OCI-LY3 (cell line): ENCODE data around the gene NOP16.

Source experiments
- H2AFZ ChIP-seq: fragments of 200-600, 300-600 bp; shearing (Covaris generic); 2 replicates; pipeline ENCODE4 v1.6.0; 2014; ENCODE audit warnings: antibody characterized with exemption, low read depth, low read length
- H3K27ac ChIP-seq: fragments of 200-600, 300-600 bp; sonication (generic); 2 replicates; pipeline ENCODE4 v1.5.1; 2014; ENCODE audit warnings: mild to moderate bottlenecking, low read length, moderate library complexity, mixed read lengths
- H3K27me3 ChIP-seq: fragments of 200-600, 300-600 bp; sonication (generic); 2 replicates; pipeline ENCODE4 v1.6.1; 2014; ENCODE audit warnings: low read depth, low read length, mixed read lengths
- H3K36me3 ChIP-seq: fragments of 200-600, 300-600 bp; sonication (generic); replicated peaks from 2 replicates; pipeline ENCODE3; 2014; ENCODE audit warnings: low read depth, low read length, mixed read lengths
- H3K4me1 ChIP-seq: fragments of 300-600, 200-600 bp; sonication (generic); 2 replicates; pipeline ENCODE4 v1.6.1; 2014; ENCODE audit warnings: low read length, mixed read lengths
- H3K4me2 ChIP-seq: fragments of 200-600, 300-600 bp; sonication (generic); 2 replicates; pipeline ENCODE4 v1.6.1; 2014; ENCODE audit warnings: low read length, mixed read lengths
- H3K4me3 ChIP-seq: fragments of 300-600, 200-600 bp; sonication (generic); 2 replicates; pipeline ENCODE4 v1.5.1; 2014; ENCODE audit warnings: antibody characterized with exemption, mild to moderate bottlenecking, low read length, moderate library complexity
- H3K79me2 ChIP-seq: fragments of 300-600, 200-600 bp; shearing (Covaris generic); 2 replicates; pipeline ENCODE4 v1.6.1; 2014; ENCODE audit warnings: mild to moderate bottlenecking, low read length, mixed read lengths
- H3K9ac ChIP-seq: fragments of 300-600, 200-600 bp; shearing (Covaris generic); 2 replicates; pipeline ENCODE4 v1.6.0; 2014; ENCODE audit warnings: mild to moderate bottlenecking, low read length, moderate library complexity
- H3K9me3 ChIP-seq: fragments of 200-600, 300-600 bp; shearing (Covaris generic); 2 replicates; pipeline ENCODE4 v1.6.1; 2014; ENCODE audit warnings: low read length, mixed read lengths; ENCODE audit not compliant: insufficient read depth
- H4K20me1 ChIP-seq: fragments of 200-600, 300-600 bp; sonication (generic); 2 replicates; pipeline ENCODE4 v1.6.1; 2016; ENCODE audit warnings: low read length, mixed read lengths; ENCODE audit not compliant: insufficient read depth
- EZH2phosphoT487 ChIP-seq: fragments of 200-600 bp; shearing (Covaris generic); IDR thresholded peaks from 2 replicates; pipeline ENCODE4 v1.6.1; 2018; ENCODE audit warnings: antibody characterized with exemption, mixed run types, low read depth
- TF ChIP-seq, protein P1 (sequence below): fragments of 200-600, 300-600 bp; sonication (generic); IDR thresholded peaks from 2 replicates; pipeline ENCODE4 v1.5.1; 2014; ENCODE audit warnings: antibody characterized with exemption, low read length, low read depth

Gene NOP16

DNA sequence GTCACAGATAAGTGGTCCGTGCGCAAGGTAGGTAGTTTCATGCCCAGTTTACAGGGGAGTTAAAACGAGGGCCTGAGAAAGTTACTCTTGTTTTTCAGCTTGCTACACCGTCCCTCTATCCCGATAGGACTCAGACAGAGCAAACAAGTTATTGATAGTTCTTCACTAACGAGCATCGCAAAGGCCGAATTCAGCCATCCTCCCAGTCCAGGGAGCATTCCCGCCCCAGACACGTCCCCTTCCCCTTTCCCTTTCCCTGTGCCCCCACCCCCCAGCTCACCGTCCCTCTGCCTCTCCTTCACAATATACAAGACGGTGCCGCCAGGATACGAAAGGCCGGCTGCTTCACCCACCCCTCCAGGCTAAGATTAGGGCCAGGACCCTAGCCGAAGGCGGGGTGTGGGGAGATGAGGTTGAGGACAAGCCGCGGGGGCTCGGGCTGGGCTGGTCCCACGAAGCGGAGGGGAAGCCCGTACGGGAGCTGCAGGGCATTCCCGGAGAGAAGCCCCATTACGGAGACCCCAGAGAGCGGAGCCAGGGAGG is 27.4 kb downstream of the NOP16 start:
- peaks cover 53% of the 10 kb centered on the region for H3K79me2 ChIP-seq
- H3K27ac ChIP-seq, result peak overlapping the region; percentile 90
- H2AFZ ChIP-seq, result peak overlapping the region; percentile 51; the same call in 1 of the 2 replicates

DNA sequence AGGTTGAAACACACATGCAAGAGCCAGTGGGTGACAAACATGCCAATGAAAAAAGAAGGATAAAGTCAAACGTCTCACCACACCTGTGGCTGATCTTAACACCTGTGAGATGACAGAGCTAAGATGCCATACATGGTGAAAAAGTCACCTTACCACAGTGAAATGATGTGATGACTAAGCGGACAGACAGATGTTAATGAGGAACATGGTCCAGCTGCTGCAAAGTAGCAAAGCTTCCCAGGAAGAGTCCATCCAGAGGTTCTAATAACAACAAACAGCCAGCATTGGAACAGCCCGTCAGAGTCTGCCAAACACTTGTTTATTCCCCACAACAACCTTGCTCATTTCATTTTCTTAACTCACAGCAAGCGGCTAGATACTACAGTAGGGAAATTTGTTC is 28.7 kb downstream of the NOP16 start:
- no peak for TF ChIP-seq EZH2phosphoT487
- TF ChIP-seq, protein P1, sequence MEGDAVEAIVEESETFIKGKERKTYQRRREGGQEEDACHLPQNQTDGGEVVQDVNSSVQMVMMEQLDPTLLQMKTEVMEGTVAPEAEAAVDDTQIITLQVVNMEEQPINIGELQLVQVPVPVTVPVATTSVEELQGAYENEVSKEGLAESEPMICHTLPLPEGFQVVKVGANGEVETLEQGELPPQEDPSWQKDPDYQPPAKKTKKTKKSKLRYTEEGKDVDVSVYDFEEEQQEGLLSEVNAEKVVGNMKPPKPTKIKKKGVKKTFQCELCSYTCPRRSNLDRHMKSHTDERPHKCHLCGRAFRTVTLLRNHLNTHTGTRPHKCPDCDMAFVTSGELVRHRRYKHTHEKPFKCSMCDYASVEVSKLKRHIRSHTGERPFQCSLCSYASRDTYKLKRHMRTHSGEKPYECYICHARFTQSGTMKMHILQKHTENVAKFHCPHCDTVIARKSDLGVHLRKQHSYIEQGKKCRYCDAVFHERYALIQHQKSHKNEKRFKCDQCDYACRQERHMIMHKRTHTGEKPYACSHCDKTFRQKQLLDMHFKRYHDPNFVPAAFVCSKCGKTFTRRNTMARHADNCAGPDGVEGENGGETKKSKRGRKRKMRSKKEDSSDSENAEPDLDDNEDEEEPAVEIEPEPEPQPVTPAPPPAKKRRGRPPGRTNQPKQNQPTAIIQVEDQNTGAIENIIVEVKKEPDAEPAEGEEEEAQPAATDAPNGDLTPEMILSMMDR, result no peak
- H3K27ac ChIP-seq, result no peak overlapping the region
- H3K4me3 ChIP-seq, result peak overlapping the region; percentile 22; the same call in 1 of the 2 replicates
- H3K4me1 ChIP-seq, result peaks cover 15% of the 10 kb centered on the region
- H3K9me3 ChIP-seq, result no peaks in the 10 kb centered on the region
- no peak overlapping the region for H3K9ac ChIP-seq
- H3K4me2 ChIP-seq, result peak overlapping the region; percentile 42
- H3K36me3 ChIP-seq, result peaks cover 36% of the 10 kb centered on the region
- H2AFZ ChIP-seq, result no peak overlapping the region
- H3K79me2 ChIP-seq, result peaks cover 66% of the 10 kb centered on the region
- peaks cover 6% of the 10 kb centered on the region for H4K20me1 ChIP-seq
- no peaks in the 10 kb centered on the region for H3K27me3 ChIP-seq

More for the DNA sequence above, 27.4 kb downstream of the NOP16 start:
- H3K4me2 ChIP-seq, result peak overlapping the region; percentile 92
- peaks cover 6% of the 10 kb centered on the region for H4K20me1 ChIP-seq
- TF ChIP-seq, protein P1, result no peak
- no peak for TF ChIP-seq EZH2phosphoT487
- H3K4me3 ChIP-seq, result peak overlapping the region; percentile 98
- no peaks in the 10 kb centered on the region for H3K9me3 ChIP-seq
- H3K9ac ChIP-seq, result peak overlapping the region; percentile 97
- no peaks in the 10 kb centered on the region for H3K27me3 ChIP-seq
- peaks cover 18% of the 10 kb centered on the region for H3K4me1 ChIP-seq
- peaks cover 26% of the 10 kb centered on the region for H3K36me3 ChIP-seq

DNA sequence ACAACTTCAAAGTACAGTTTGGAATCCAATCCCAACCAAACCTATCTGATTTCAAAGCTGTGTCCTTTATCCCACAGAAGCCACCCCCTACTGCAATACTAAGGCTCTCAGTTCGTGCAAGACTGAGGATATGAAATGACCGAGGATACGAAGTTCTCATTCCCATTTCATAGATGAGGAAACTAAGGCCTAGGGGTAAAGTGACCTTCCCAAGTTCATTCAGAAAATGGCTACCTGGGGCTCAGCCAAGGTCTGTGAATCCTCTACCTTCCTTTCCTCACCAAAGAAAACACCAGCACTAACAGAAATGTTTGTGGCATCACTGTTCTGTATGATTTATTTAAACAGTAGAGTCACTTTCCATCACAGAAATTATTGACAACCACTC is 32.2 kb downstream of the NOP16 start:
- no peak for TF ChIP-seq EZH2phosphoT487
- TF ChIP-seq, protein P1, result no peak
- Histone ChIP-seq H4K20me1 (peaks cover 6% of the 10 kb centered on the region), H3K36me3 (peaks cover 59% of the 10 kb centered on the region), H3K79me2 (peaks cover 94% of the 10 kb centered on the region), H3K9ac (no peak overlapping the region), H3K9me3 (no peaks in the 10 kb centered on the region), H3K4me1 (peaks cover 31% of the 10 kb centered on the region), H3K27ac (no peak overlapping the region), H3K4me3 (no peak overlapping the region), H2AFZ (no peak overlapping the region), H3K27me3 (no peaks in the 10 kb centered on the region), H3K4me2 (no peak overlapping the region)

DNA sequence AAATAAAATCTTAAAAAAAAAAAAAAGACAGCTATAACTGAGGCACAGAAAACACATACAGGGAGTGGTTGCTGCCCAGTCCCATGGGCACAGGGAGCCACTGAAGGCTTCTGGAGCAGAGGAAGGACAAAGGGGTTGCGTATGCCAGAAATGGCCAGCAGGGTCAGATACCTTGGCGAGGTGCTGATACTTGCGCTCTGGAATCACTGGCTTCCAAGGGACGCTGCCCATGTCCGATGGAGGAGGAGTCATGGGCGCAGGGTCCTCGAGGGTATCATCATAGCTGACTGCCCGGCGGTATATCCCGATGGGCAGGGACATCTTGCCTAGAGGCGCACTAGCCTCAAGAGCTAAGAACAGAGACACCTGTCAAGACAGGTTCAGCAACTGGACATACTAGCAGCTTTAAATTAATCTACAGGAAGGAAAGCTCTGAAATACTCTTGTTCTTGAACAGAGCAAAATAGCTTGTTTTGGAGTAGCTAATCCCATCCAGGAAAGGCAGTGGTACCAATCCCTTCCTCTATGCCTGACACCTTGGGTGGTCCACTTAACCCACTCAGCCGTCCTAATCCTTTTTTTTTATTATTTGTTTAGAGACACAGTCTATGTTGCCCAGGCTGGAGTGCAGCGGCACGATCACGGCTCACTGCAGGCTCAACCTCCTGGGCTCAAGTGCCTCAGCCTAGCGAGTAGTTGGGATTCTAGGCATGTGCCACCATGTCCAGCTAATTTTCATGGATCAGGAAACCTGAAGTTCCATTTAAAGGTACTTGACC is 32.8 kb downstream of the NOP16 start:
- peaks cover 94% of the 10 kb centered on the region for H3K79me2 ChIP-seq
- TF ChIP-seq, protein P1, result no peak
- TF ChIP-seq EZH2phosphoT487, result no peak
- H3K4me3 ChIP-seq, result no peak overlapping the region
- H3K4me1 ChIP-seq, result peaks cover 35% of the 10 kb centered on the region
- no peak overlapping the region for H3K4me2 ChIP-seq
- H3K27ac ChIP-seq, result no peak overlapping the region
- peaks cover 62% of the 10 kb centered on the region for H3K36me3 ChIP-seq
- no peaks in the 10 kb centered on the region for H3K9me3 ChIP-seq
- H3K9ac ChIP-seq, result no peak overlapping the region
- no peak overlapping the region for H2AFZ ChIP-seq
- no peaks in the 10 kb centered on the region for H3K27me3 ChIP-seq
- H4K20me1 ChIP-seq, result peaks cover 6% of the 10 kb centered on the region
